H9 (cell line): Measurements from ENCODE around the gene RNU1-1. TPM values are rescaled to one million over a fixed set of nuclear protein-coding genes. Genes with fewer than 3 reads are reported as not detected.

Source experiments
- DNase-seq: peaks from one replicate; pipeline ENCODE4 v3.0.0-alpha.2; 2017
- H2AFZ ChIP-seq: one replicate; pipeline ENCODE4 v1.6.1; 2013; ENCODE audit warnings: mild to moderate bottlenecking, low read length, control low read depth, moderate library complexity
- H2AK5ac ChIP-seq: 2 replicates; pipeline ENCODE4 v1.6.1; 2013; ENCODE audit warnings: low read length, control low read depth, mixed read lengths; ENCODE audit not compliant: insufficient read length
- H2BK120ac ChIP-seq: one replicate; pipeline ENCODE4 v1.6.1; 2013; ENCODE audit warnings: low read depth, mild to moderate bottlenecking, low read length, control low read depth, inconsistent platforms; ENCODE audit not compliant: poor library complexity, severe bottlenecking
- H2BK12ac ChIP-seq: 2 replicates; pipeline ENCODE4 v1.6.1; 2013; ENCODE audit warnings: low read length, control low read depth, mixed read lengths, low read depth; ENCODE audit not compliant: insufficient read length
- H2BK15ac ChIP-seq: 2 replicates; pipeline ENCODE4 v1.6.1; 2013; ENCODE audit warnings: low read depth, low read length, control low read depth
- H2BK20ac ChIP-seq: one replicate; pipeline ENCODE4 v1.6.1; 2013; ENCODE audit warnings: low read depth, mild to moderate bottlenecking, low read length, control low read depth, inconsistent platforms; ENCODE audit not compliant: poor library complexity, severe bottlenecking
- H2BK5ac ChIP-seq: 2 replicates; pipeline ENCODE4 v1.6.1; 2013; ENCODE audit warnings: low read length, control low read depth, mixed read lengths; ENCODE audit not compliant: insufficient read length
- H3K14ac ChIP-seq: 2 replicates; pipeline ENCODE4 v1.6.1; 2013; ENCODE audit warnings: low read length, control low read depth; ENCODE audit not compliant: insufficient read depth
- H3K18ac ChIP-seq: 2 replicates; pipeline ENCODE4 v1.6.1; 2013; ENCODE audit warnings: low read depth, mild to moderate bottlenecking, mixed read lengths, low read length, control low read depth; ENCODE audit not compliant: insufficient read length
- H3K23ac ChIP-seq: 2 replicates; pipeline ENCODE4 v1.6.1; 2013; ENCODE audit warnings: low read length, control low read depth, mixed read lengths, low read depth; ENCODE audit not compliant: insufficient read length
- H3K23me2 ChIP-seq: 2 replicates; pipeline ENCODE4 v1.6.1; 2013; ENCODE audit warnings: low read depth, mild to moderate bottlenecking, mixed read lengths, low read length, control low read depth; ENCODE audit not compliant: insufficient read length, poor library complexity, severe bottlenecking
- H3K27ac ChIP-seq: 2 replicates; pipeline ENCODE4 v1.5.1; 2013; ENCODE audit warnings: low read length, control low read depth, mixed read lengths, low read depth; ENCODE audit not compliant: insufficient read length
- H3K27me3 ChIP-seq: 2 replicates; pipeline ENCODE4 v1.6.1; 2013; ENCODE audit warnings: low read length, control low read depth, inconsistent platforms; ENCODE audit not compliant: insufficient read depth
- H3K4ac ChIP-seq: 2 replicates; pipeline ENCODE4 v1.6.1; 2013; ENCODE audit warnings: low read depth, mild to moderate bottlenecking, control low read depth, inconsistent platforms, low read length, moderate library complexity
- H3K4me1 ChIP-seq: 2 replicates; pipeline ENCODE4 v1.6.1; 2013; ENCODE audit warnings: low read length, control low read depth, inconsistent platforms; ENCODE audit not compliant: insufficient read depth
- H3K4me2 ChIP-seq: 2 replicates; pipeline ENCODE4 v1.6.1; 2013; ENCODE audit warnings: low read length, control low read depth, mixed read lengths; ENCODE audit not compliant: insufficient read length, insufficient read depth
- H3K56ac ChIP-seq: 2 replicates; pipeline ENCODE4 v1.6.1; 2013; ENCODE audit warnings: low read depth, mild to moderate bottlenecking, mixed read lengths, low read length, control low read depth; ENCODE audit not compliant: insufficient read length
- H3K79me1 ChIP-seq: 2 replicates; pipeline ENCODE4 v1.6.1; 2013; ENCODE audit warnings: low read depth, mild to moderate bottlenecking, moderate library complexity, low read length, control low read depth, inconsistent platforms; ENCODE audit not compliant: insufficient read depth, poor library complexity, severe bottlenecking
- H3K79me2 ChIP-seq: 2 replicates; pipeline ENCODE4 v1.6.1; 2013; ENCODE audit warnings: low read length, control low read depth, inconsistent platforms; ENCODE audit not compliant: insufficient read depth
- H3K9ac ChIP-seq: 2 replicates; pipeline ENCODE4 v1.6.1; 2013; ENCODE audit warnings: low read length, control low read depth, mixed read lengths; ENCODE audit not compliant: insufficient read length; ENCODE audit errors: extremely low read depth
- H3K9me3 ChIP-seq: one replicate; pipeline ENCODE4 v1.6.1; 2013; ENCODE audit warnings: low read depth, low read length, inconsistent platforms; ENCODE audit not compliant: control insufficient read depth
- H3T11ph ChIP-seq: one replicate; pipeline ENCODE4 v1.6.1; 2013; ENCODE audit warnings: mild to moderate bottlenecking, low read length, control low read depth, inconsistent platforms
- H4K20me1 ChIP-seq: one replicate; pipeline ENCODE4 v1.6.1; 2013; ENCODE audit not compliant: control insufficient read depth, insufficient read length, insufficient read depth
- H4K5ac ChIP-seq: 2 replicates; pipeline ENCODE4 v1.6.1; 2013; ENCODE audit warnings: low read depth, mild to moderate bottlenecking, mixed read lengths, low read length, control low read depth; ENCODE audit not compliant: insufficient read length
- H4K8ac ChIP-seq: replicated peaks from 2 replicates; pipeline ENCODE4 v1.6.1; 2013; ENCODE audit warnings: low read length, control low read depth, mixed read lengths, low read depth; ENCODE audit not compliant: insufficient read length
- H4K91ac ChIP-seq: 2 replicates; pipeline ENCODE4 v1.6.1; 2013; ENCODE audit warnings: low read depth, mild to moderate bottlenecking, moderate library complexity, mixed read lengths, low read length, control low read depth; ENCODE audit not compliant: insufficient read length
- H3K27ac Mint-ChIP-seq, 3 experiments: 2 replicates in 2 of 3; 3 replicates in 1 of 3; pipeline ENCODE4 v1.8.0; 2020 to 2021; ENCODE audit warnings: mixed read lengths in 3 of 3, mild to moderate bottlenecking in 1 of 3, moderate library complexity in 1 of 3
- H3K27me3 Mint-ChIP-seq: 2 replicates; pipeline ENCODE4 v1.8.0; 2021; ENCODE audit warnings: low read depth, mild to moderate bottlenecking, moderate library complexity, mixed read lengths
- H3K36me3 Mint-ChIP-seq, 3 experiments: 2 replicates in 2 of 3; 3 replicates in 1 of 3; pipeline ENCODE4 v1.8.0; 2020 to 2021; ENCODE audit warnings: low read depth in 3 of 3, mixed read lengths in 3 of 3; ENCODE audit not compliant: insufficient read depth in 1 of 3
- H3K4me1 Mint-ChIP-seq, 2 experiments: 2 replicates each; pipeline ENCODE4 v1.8.0; 2020; ENCODE audit warnings: mixed read lengths in 2 of 2
- H3K4me3 Mint-ChIP-seq, 2 experiments: 2 replicates in 1 of 2; 3 replicates in 1 of 2; pipeline ENCODE4 v1.8.0; 2020 to 2021; ENCODE audit warnings: mild to moderate bottlenecking in 2 of 2, mixed read lengths in 2 of 2, moderate library complexity in 1 of 2
- H3K9me3 Mint-ChIP-seq, 2 experiments: 2 replicates in 1 of 2; 3 replicates in 1 of 2; pipeline ENCODE4 v1.8.0; 2020; ENCODE audit warnings: mild to moderate bottlenecking in 2 of 2, mixed read lengths in 2 of 2, moderate library complexity in 1 of 2
- WGBS: extraction: QIAGEN DNeasy Blood & Tissue Kit; methylation state at CpG from one replicate; pipeline ENCODE4 v1.1.7; 2013; ENCODE audit warnings: missing lambda C conversion rate, low lambda C conversion rate, mixed read lengths; ENCODE audit not compliant: insufficient read length; ENCODE audit errors: extremely low coverage; 5-methylcytosine and 5-hydroxymethylcytosine counted together
- total RNA-seq: library from RNA; stranded (reverse); gene quantifications from 2 replicates; pipeline ENCODE4 v1.2.1, GENCODE V29; 2021
- TF ChIP-seq, protein P1 (sequence below): fragments of 200-600 bp; sonication (generic); conservative IDR thresholded peaks from 3 replicates; pipeline ENCODE4 v1.8.0; 2021; ENCODE audit warnings: antibody characterized with exemption, mild to moderate bottlenecking

Gene RNU1-1
- total RNA-seq, 1 experiment from 2014 or later = 2,051 TPM

DNA sequence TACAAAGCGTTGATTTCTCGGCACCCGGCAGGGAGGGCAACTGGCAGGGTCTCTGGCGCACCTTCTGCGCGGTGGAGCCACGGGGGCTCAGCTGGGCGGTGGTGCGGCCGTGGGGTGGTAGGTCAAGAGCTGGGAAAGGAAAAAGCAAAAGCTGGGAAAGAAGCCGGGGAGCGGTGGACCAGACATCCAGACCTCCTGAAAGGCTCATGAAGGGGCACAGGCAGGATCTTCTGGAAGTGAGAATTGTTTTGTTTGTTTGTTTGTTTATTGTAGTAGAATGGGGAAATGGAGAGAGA is 7.2 kb upstream of the RNU1-1 start:
- H3K4ac ChIP-seq = no peak overlapping the region
- H3K56ac ChIP-seq = no peak overlapping the region
- Mint-ChIP-seq H3K4me3 (peak overlapping the region; percentile 87 to 90), H3K9me3 (no peaks in the 10 kb centered on the region; a peak in 2 of 5 replicates), H3K4me1 (peaks cover 5 to 13% of the 10 kb centered on the region in 2 experiments), H3K36me3 (no peaks in the 10 kb centered on the region), H3K27ac (peak overlapping the region in 2 of 3 experiments; percentile 36 to 63; a peak in 1 of 7 replicates), H3K27me3 (peaks cover 32% of the 10 kb centered on the region)
- WGBS = no CpG with 5 or more reads among the region's 12 CpGs
- no peak overlapping the region for H3K27ac ChIP-seq
- no peak overlapping the region for H2BK12ac ChIP-seq
- no peaks in the 10 kb centered on the region for H4K20me1 ChIP-seq
- no peaks in the 10 kb centered on the region for H3K79me2 ChIP-seq
- H2BK120ac ChIP-seq = no peak overlapping the region
- H2BK20ac ChIP-seq = no peak overlapping the region
- no peak overlapping the region for H3K18ac ChIP-seq
- no peak overlapping the region for H3T11ph ChIP-seq
- no peak overlapping the region for H3K23ac ChIP-seq
- no peak overlapping the region for H3K14ac ChIP-seq
- no peaks in the 10 kb centered on the region for H3K79me1 ChIP-seq
- no peak overlapping the region for H4K5ac ChIP-seq
- no peak for DNase-seq
- no peak overlapping the region for H2BK15ac ChIP-seq
- no peak overlapping the region for H4K8ac ChIP-seq
- no peaks in the 10 kb centered on the region for H3K9me3 ChIP-seq
- H4K91ac ChIP-seq = no peak overlapping the region
- H3K27me3 ChIP-seq = no peaks in the 10 kb centered on the region
- no peak overlapping the region for H2AFZ ChIP-seq
- TF ChIP-seq, protein P1, sequence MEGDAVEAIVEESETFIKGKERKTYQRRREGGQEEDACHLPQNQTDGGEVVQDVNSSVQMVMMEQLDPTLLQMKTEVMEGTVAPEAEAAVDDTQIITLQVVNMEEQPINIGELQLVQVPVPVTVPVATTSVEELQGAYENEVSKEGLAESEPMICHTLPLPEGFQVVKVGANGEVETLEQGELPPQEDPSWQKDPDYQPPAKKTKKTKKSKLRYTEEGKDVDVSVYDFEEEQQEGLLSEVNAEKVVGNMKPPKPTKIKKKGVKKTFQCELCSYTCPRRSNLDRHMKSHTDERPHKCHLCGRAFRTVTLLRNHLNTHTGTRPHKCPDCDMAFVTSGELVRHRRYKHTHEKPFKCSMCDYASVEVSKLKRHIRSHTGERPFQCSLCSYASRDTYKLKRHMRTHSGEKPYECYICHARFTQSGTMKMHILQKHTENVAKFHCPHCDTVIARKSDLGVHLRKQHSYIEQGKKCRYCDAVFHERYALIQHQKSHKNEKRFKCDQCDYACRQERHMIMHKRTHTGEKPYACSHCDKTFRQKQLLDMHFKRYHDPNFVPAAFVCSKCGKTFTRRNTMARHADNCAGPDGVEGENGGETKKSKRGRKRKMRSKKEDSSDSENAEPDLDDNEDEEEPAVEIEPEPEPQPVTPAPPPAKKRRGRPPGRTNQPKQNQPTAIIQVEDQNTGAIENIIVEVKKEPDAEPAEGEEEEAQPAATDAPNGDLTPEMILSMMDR = no peak
- H3K4me1 ChIP-seq = no peaks in the 10 kb centered on the region
- peaks cover 4% of the 10 kb centered on the region for H3K23me2 ChIP-seq
- no peak overlapping the region for H2AK5ac ChIP-seq
- no peak overlapping the region for H2BK5ac ChIP-seq
- H3K9ac ChIP-seq = peak overlapping the region; percentile 58
- H3K4me2 ChIP-seq = peak overlapping the region; percentile 71
